ENCODE data around the gene LSM12. TPM values are rescaled to one million over a fixed set of nuclear protein-coding genes. Genes with fewer than 3 reads are reported as not detected.

The LSM12 gene
- total RNA-seq: 10 to 100 TPM; 41.6 to 79.0 (median 56.5) TPM

- Histone ChIP-seq H3K4me1 (peaks cover 24 to 25% of the 10 kb centered on the region in 2 donors), H3K27me3 (no peaks in the 10 kb centered on the region), H3K4me3 (peak within 1 kb of the TSS; percentile 61 to 84 (median 66)), H3K36me3 (peaks cover 0 to 7% of the 10 kb centered on the region in 2 donors), H3K27ac (peak within 1 kb of the TSS; percentile 86 to 96 (median 94)), H3K9me3 (no peaks in the 10 kb centered on the region)
- in situ Hi-C loops (cut with MboI; ENCODE audit: low sequenced_read_pairs in 4 of 4): loop anchor here in 2 of 4 donors (5.0 to 10.0 kb wide), 2 partner anchors 56 to 58 kb away; partner anchors contain the start of gene HDAC5 (in 2 of the 2)
- peak; percentile 74 to 75 for TF ChIP-seq POLR2A (IDR thresholded peaks at IDR 0.05)
- TF ChIP-seq CTCF (IDR thresholded peaks at IDR 0.05 in 4 of 5, conservative IDR thresholded peaks at IDR 0.05 in 1 of 5): no peak
- peak; percentile 62 to 64 for ATAC-seq
- peak; percentile 59 to 80 for DNase-seq
- intact Hi-C loops (cut with DNase I; ENCODE audit: low total_unique reads): no loop called here
Observed at GRCh38 chr17:44066204-44066930, at the start of gene LSM12. Gene LSM12, minus strand, starts transcription at chr17:44066671. Its CDS starts 84 bp downstream, at chr17:44066587.

GRCh38 chr17:44115585-44116415, 49.3 kb upstream of the LSM12 start:
- intact Hi-C loops (cut with DNase I; ENCODE audit: low total_unique reads): loop anchor here (10.0 kb wide), 1 partner anchor 341 kb away; the partner anchor contains the start of gene DUSP3
- peaks cover 86 to 97% of the 10 kb centered on the region in 2 donors for H3K4me1 ChIP-seq
- no peak for ATAC-seq
- in situ Hi-C loops (cut with MboI; ENCODE audit: low sequenced_read_pairs in 4 of 4): no loop called here
- H3K9me3 ChIP-seq: no peaks in the 10 kb centered on the region
- no peak overlapping the region for H3K4me3 ChIP-seq
- H3K36me3 ChIP-seq: peaks cover 0 to 13% of the 10 kb centered on the region in 2 donors
- TF ChIP-seq POLR2A (IDR thresholded peaks at IDR 0.05) (no peak), CTCF (IDR thresholded peaks at IDR 0.05 in 4 of 5, conservative IDR thresholded peaks at IDR 0.05 in 1 of 5) (peak; percentile 79 to 91 (median 84))
- H3K27me3 ChIP-seq: no peaks in the 10 kb centered on the region
- peak overlapping the region; percentile 92 to 94 (median 94) for H3K27ac ChIP-seq
- DNase-seq: peak in 1 of 2 donors; percentile 48

- Histone ChIP-seq H3K27me3 (no peaks in the 10 kb centered on the region), H3K4me3 (no peak overlapping the region), H3K4me1 (peaks cover 86 to 97% of the 10 kb centered on the region in 2 donors), H3K27ac (peak overlapping the region; percentile 92 to 94 (median 94)), H3K9me3 (no peaks in the 10 kb centered on the region), H3K36me3 (peaks cover 0 to 13% of the 10 kb centered on the region in 2 donors)
- intact Hi-C loops (cut with DNase I; ENCODE audit: low total_unique reads): loop anchor here (2.0 to 10.0 kb wide), 3 partner anchors 17 to 339 kb away; partner anchors contain the start of gene DUSP3
- in situ Hi-C loops (cut with MboI; ENCODE audit: low sequenced_read_pairs in 4 of 4): no loop called here
- no peak for ATAC-seq
- DNase-seq: no peak
- TF ChIP-seq CTCF (IDR thresholded peaks at IDR 0.05 in 4 of 5, conservative IDR thresholded peaks at IDR 0.05 in 1 of 5): no peak
- no peak for TF ChIP-seq POLR2A (IDR thresholded peaks at IDR 0.05)
Observed at GRCh38 chr17:44113868-44114840, 47.7 kb upstream of the LSM12 start.

GRCh38 chr17:44113382-44113781, 46.9 kb upstream of the LSM12 start:
- Histone ChIP-seq H3K9me3 (no peaks in the 10 kb centered on the region), H3K4me1 (peaks cover 85 to 94% of the 10 kb centered on the region in 2 donors), H3K27ac (peak overlapping the region; percentile 92 to 94 (median 94)), H3K27me3 (no peaks in the 10 kb centered on the region), H3K36me3 (peaks cover 0 to 13% of the 10 kb centered on the region in 2 donors), H3K4me3 (no peak overlapping the region)
- no peak for ATAC-seq
- TF ChIP-seq CTCF (IDR thresholded peaks at IDR 0.05 in 4 of 5, conservative IDR thresholded peaks at IDR 0.05 in 1 of 5): no peak
- TF ChIP-seq POLR2A (IDR thresholded peaks at IDR 0.05): no peak
- DNase-seq: no peak
- in situ Hi-C loops (cut with MboI; ENCODE audit: low sequenced_read_pairs in 4 of 4): no loop called here
- intact Hi-C loops (cut with DNase I; ENCODE audit: low total_unique reads): loop anchor here (2.0 to 10.0 kb wide), 3 partner anchors 17 to 339 kb away; partner anchors contain the start of gene DUSP3

Measured in gastrocnemius medialis (tissue), 4 donors.